Lung (tissue), 12 donors: ENCODE measurements around the gene THAP7. TPM values are rescaled to one million over a fixed set of nuclear protein-coding genes. Genes with fewer than 3 reads are reported as not detected.

Experiments used
- ATAC-seq: fragments of 200-7000 bp; cut with Tn5 transposase; one replicate; pipeline ENCODE4 v1.9.1; 2020; ENCODE audit warnings: moderate number of reproducible peaks; ENCODE audit not compliant: insufficient read depth, low FRiP score
- DNase-seq, 3 donors: peaks; one replicate each; pipeline ENCODE4 v3.0.0-alpha.2; 2013 to 2017
- H3K27ac ChIP-seq, 2 donors: one replicate each; pipeline ENCODE4 v1.5.1; 2013; ENCODE audit warnings: mild to moderate bottlenecking in 2 of 2, moderate library complexity in 2 of 2, control low read depth in 1 of 2, inconsistent platforms in 1 of 2, low read depth in 1 of 2, low read length in 1 of 2
- H3K27me3 ChIP-seq, 3 donors: one replicate each; pipeline ENCODE4 v1.5.1; 2013; ENCODE audit warnings: low read length in 2 of 3; ENCODE audit not compliant: control insufficient read depth in 3 of 3, insufficient read depth in 3 of 3
- H3K36me3 ChIP-seq, 4 donors: one replicate each; pipeline ENCODE4 v1.5.1; 2013; ENCODE audit warnings: low read length in 4 of 4, mild to moderate bottlenecking in 1 of 4, moderate library complexity in 1 of 4; ENCODE audit not compliant: control insufficient read depth in 4 of 4, insufficient read depth in 4 of 4
- H3K4me1 ChIP-seq, 5 donors: one replicate each; pipeline ENCODE4 v1.5.1; 2013; ENCODE audit warnings: low read length in 5 of 5, mild to moderate bottlenecking in 2 of 5, moderate library complexity in 1 of 5; ENCODE audit not compliant: control insufficient read depth in 5 of 5, insufficient read depth in 5 of 5
- H3K4me3 ChIP-seq: one replicate; pipeline ENCODE4 v1.5.1; 2013; ENCODE audit warnings: mild to moderate bottlenecking, control low read depth, moderate library complexity
- H3K9ac ChIP-seq, 2 donors: one replicate each; pipeline ENCODE4 v1.5.1; 2013; ENCODE audit warnings: low read length in 2 of 2, control low read depth in 1 of 2; ENCODE audit not compliant: insufficient read depth in 1 of 2
- H3K9me3 ChIP-seq, 4 donors: one replicate each; pipeline ENCODE4 v1.5.1; 2013; ENCODE audit warnings: low read length in 3 of 4, mild to moderate bottlenecking in 1 of 4, moderate library complexity in 1 of 4; ENCODE audit not compliant: control insufficient read depth in 4 of 4, insufficient read depth in 3 of 4
- WGBS, 2 donors: extraction: QIAGEN DNeasy Blood & Tissue Kit; methylation state at CpG; one replicate each; pipeline ENCODE4 v1.1.7; 2013; 5-methylcytosine and 5-hydroxymethylcytosine counted together
- polyA plus RNA-seq, 2 donors: library from polyadenylated mRNA; stranded (reverse); fragments of 200-250 nt; gene quantifications; one replicate each; pipeline ENCODE4 v1.2.1, GENCODE V29; 2013
- total RNA-seq, 2 donors: library from RNA; depleted of rRNA in 1 of 2; stranded (reverse); fragments of >200 nt in 1 of 2; gene quantifications; one replicate each; pipeline ENCODE4 v1.2.1, GENCODE V29; 2014 to 2021
- TF ChIP-seq, protein P1 (sequence below): IDR thresholded peaks from 2 replicates; pipeline ENCODE4 v1.5.1; 2012; ENCODE audit warnings: mild to moderate bottlenecking; ENCODE audit errors: control extremely low read depth, extremely low read depth
- donor health status: control.
- donor health status: control.
- donor health status: Bipolar disorder and iron deficiency.
- donor health status: healthy.
- donor health status: DM: yes; HTN: yes; CAD: no.

The THAP7 gene
- total and polyA plus RNA-seq, 4 donors: 20.4 to 61.3 (median 27.6) TPM

DNA sequence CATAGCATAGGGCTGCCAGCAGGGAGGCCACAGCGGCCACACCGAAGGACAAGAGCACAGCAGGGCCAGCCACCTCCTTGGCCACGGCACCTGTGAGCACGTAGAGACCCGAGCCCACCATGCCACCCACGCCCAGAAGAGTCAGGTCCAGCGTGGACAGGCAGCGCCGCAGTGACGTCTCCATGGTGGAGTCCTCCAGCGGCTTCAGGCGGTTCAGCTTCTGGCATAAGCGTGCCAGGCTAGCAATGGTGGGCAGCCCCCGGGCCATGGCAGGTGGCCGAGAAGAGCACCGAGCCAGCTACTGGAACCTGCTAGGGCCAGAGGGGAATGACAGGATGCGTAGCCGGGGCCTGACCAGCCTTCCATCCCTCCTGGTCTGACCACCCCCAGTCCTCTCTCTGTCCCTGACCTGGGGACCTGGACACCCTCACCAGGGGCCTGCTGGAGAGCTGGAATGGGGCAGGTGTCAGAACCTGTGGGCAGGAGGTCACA, 29.7 kb upstream of the THAP7 start:
- H3K9ac ChIP-seq: no peak overlapping the region
- 90 to 91% methylated on average over 17 to 18 of the region's 18 CpGs for WGBS, 2 donors
- H3K27ac ChIP-seq: no peak overlapping the region
- DNase-seq: no peak
- peaks cover 0 to 9% (median 0%) of the 10 kb centered on the region in 3 donors for H3K27me3 ChIP-seq
- H3K4me1 ChIP-seq: peaks cover 0 to 3% (median 0%) of the 10 kb centered on the region in 5 donors
- TF ChIP-seq, protein P1, sequence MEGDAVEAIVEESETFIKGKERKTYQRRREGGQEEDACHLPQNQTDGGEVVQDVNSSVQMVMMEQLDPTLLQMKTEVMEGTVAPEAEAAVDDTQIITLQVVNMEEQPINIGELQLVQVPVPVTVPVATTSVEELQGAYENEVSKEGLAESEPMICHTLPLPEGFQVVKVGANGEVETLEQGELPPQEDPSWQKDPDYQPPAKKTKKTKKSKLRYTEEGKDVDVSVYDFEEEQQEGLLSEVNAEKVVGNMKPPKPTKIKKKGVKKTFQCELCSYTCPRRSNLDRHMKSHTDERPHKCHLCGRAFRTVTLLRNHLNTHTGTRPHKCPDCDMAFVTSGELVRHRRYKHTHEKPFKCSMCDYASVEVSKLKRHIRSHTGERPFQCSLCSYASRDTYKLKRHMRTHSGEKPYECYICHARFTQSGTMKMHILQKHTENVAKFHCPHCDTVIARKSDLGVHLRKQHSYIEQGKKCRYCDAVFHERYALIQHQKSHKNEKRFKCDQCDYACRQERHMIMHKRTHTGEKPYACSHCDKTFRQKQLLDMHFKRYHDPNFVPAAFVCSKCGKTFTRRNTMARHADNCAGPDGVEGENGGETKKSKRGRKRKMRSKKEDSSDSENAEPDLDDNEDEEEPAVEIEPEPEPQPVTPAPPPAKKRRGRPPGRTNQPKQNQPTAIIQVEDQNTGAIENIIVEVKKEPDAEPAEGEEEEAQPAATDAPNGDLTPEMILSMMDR: no peak
- no peaks in the 10 kb centered on the region for H3K36me3 ChIP-seq
- no peaks in the 10 kb centered on the region for H3K9me3 ChIP-seq
- H3K4me3 ChIP-seq: no peak overlapping the region
- ATAC-seq: no peak

DNA sequence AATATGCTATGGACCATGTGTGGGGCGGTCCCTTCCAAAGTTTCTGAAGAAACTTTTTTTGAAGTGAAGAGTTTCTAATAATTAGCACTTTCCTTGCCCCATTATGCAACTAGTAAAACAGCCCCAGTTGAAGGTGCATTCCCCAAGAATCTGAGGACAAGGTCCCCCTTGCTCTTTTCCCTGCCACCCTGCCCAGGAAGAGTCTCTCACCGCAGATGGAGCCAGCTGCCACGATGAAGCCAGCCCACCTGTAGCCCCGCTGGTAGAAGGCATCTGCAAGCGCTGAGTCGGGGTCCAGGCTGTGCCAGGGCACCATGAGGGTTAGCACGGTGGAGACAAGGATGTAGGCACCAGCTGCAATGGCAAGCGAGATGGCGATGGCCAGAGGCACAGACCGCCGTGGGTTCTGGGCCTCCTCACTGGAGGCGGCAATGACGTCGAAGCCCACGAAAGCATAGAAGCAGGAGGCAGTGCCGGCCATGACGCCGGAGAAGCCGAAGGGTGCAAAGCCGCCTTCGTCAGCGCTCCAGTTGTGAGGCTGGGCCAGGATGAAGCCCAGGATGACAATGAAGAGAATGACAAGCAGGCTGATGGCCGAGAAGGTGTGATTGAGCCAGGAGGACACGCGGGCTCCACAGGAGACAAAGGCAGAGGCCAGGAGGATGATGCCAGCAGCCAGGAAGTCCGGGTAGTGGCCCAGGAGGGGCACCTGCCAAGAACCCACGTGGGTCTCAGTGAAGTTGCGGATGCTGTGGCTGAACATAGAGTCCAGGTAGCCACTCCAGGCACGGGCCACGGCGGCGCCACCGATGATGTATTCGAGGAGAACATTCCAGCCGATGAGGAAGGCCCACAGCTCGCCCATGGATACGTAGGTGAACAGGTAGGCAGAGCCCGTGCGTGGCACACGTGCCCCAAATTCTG, 29.0 kb upstream of the THAP7 start:
- H3K4me3 ChIP-seq: no peak overlapping the region
- peaks cover 0 to 3% (median 0%) of the 10 kb centered on the region in 5 donors for H3K4me1 ChIP-seq
- TF ChIP-seq, protein P1: no peak
- DNase-seq: no peak
- no peak overlapping the region for H3K9ac ChIP-seq
- no peaks in the 10 kb centered on the region for H3K36me3 ChIP-seq
- ATAC-seq: no peak
- H3K9me3 ChIP-seq: no peaks in the 10 kb centered on the region
- no peak overlapping the region for H3K27ac ChIP-seq
- WGBS, 2 donors: 93 to 94% methylated on average over 40 of the region's 40 CpGs
- peaks cover 0 to 9% (median 0%) of the 10 kb centered on the region in 3 donors for H3K27me3 ChIP-seq

DNA sequence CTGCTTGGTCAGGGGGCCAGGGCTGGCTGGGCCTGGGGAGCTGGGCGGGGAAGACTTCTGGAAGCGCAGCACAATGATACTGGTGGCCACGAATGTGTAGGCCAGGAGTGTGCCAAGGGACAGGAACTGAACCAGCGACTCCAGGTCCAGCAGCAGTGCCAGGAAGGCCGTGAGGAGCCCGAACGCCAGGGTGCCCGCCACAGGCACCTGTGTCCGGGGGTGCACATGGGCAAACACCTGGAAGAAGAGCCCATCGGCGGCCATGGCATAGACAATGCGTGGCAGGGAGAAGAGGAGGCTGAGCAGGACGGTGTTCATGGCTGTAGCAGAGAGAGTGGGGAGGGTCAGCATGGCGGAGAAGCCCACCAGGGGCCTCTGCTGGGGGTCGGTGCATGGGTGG, 28.1 kb upstream of the THAP7 start:
- no peaks in the 10 kb centered on the region for H3K36me3 ChIP-seq
- DNase-seq (no peak), ATAC-seq (no peak)
- H3K9me3 ChIP-seq: no peaks in the 10 kb centered on the region
- 88 to 94% methylated on average over 15 of the region's 15 CpGs for WGBS, 2 donors
- no peak overlapping the region for H3K9ac ChIP-seq
- H3K4me1 ChIP-seq: peaks cover 0 to 3% (median 0%) of the 10 kb centered on the region in 5 donors
- no peak overlapping the region for H3K4me3 ChIP-seq
- TF ChIP-seq, protein P1: no peak
- peaks cover 0 to 9% (median 0%) of the 10 kb centered on the region in 3 donors for H3K27me3 ChIP-seq
- no peak overlapping the region for H3K27ac ChIP-seq
